SK-N-SH (cell line): ENCODE measurements around the gene GALT.

ENCODE experiments used
- ELF1 ChIP-seq: IDR thresholded peaks from 2 replicates; pipeline ENCODE4 v1.4.0; 2012
- EP300 ChIP-seq, 2 experiments: IDR thresholded peaks; 2 replicates each; pipeline versions ENCODE4 v1.4.0 to v1.6.1; 2012; ENCODE audit warnings: borderline replicate concordance in 1 of 2, low read depth in 1 of 2, low read length in 1 of 2
- FOXJ3 ChIP-seq: sonication (generic); formaldehyde crosslinking; IDR thresholded peaks from 2 replicates; pipeline ENCODE4 v1.5.1; 2020; ENCODE audit warnings: mild to moderate bottlenecking, missing genetic modification reagents
- FOXM1 ChIP-seq: IDR thresholded peaks from 2 replicates; pipeline ENCODE4 v1.4.0; 2012; ENCODE audit warnings: low read depth, mild to moderate bottlenecking
- GABPA ChIP-seq: IDR thresholded peaks from 2 replicates; pipeline ENCODE4 v1.4.0; 2012; ENCODE audit warnings: low read depth, mild to moderate bottlenecking
- JUND ChIP-seq: IDR thresholded peaks from 2 replicates; pipeline ENCODE4 v1.4.0; 2012
- NRF1 ChIP-seq: IDR thresholded peaks from 2 replicates; pipeline ENCODE4 v1.6.1; 2012; ENCODE audit warnings: low read depth, mild to moderate bottlenecking, low read length
- POLR2AphosphoS5 ChIP-seq: IDR thresholded peaks from 2 replicates; pipeline ENCODE4 v1.6.1; 2012; ENCODE audit warnings: low read depth, low read length
- REST ChIP-seq: IDR thresholded peaks from 2 replicates; pipeline ENCODE4 v1.6.1; 2012; ENCODE audit warnings: mild to moderate bottlenecking, low read depth, low read length, moderate library complexity
- SMC3 ChIP-seq: IDR thresholded peaks from 2 replicates; pipeline ENCODE4 v1.6.1; 2012; ENCODE audit warnings: low read depth, low read length, improper control_type of control experiment
- TAF1 ChIP-seq: IDR thresholded peaks from 2 replicates; pipeline ENCODE4 v1.6.1; 2012; ENCODE audit warnings: low read depth, mild to moderate bottlenecking, low read length, moderate library complexity, borderline replicate concordance
- TF ChIP-seq, protein P1 (sequence below): fragments of 200-600 bp; sonication (generic); IDR thresholded peaks from 2 replicates; pipeline ENCODE4 v1.6.1; 2017; ENCODE audit warnings: antibody characterized with exemption, mild to moderate bottlenecking, moderate library complexity

DNA sequence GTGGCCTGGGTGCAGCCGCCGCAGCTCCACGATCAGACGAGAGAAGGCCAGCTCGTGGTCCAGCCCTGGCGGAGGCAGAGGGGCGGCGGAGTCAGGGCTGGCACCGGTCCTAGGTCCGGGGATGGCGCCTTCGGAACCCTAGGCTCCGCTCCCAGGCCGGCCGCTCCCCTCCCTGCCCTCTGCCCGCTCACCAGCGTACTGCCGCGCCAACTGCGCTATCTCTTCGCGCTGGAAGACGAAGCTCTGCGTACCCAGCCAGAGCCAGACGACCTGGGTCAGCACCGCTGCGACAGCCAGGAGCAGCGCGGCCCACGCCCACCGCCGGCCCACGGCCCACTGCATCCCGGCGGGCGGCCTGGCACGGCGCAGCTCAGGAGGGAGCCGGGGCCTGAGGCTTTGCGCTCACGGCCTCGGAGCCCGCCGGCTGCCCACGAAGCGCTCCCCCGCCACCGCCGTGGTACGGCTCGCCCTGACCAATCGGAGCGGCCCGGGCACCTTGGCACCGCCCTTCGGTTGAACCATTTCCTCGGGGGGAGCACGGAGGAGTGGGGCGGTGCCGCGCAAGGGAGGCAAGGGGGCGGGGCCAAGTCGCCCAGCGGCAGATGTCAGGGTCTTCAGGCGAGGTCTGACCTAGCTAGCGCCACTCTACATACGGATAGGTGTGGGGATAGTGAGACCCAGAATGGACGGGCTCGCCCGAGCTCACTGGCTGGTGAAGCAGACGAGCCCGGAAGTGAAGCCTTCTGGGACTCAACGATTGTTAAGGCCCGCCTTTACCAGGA is 8.9 kb upstream of the GALT start, which contains the start of gene SIGMAR1:
- TF ChIP-seq FOXM1 (no peak), JUND (no peak), TAF1 (peak; percentile 70), POLR2AphosphoS5 (peak; percentile 55), REST (no peak), ELF1 (peak; percentile 76), FOXJ3 (CRISPR knock-in tag) (no peak), EP300 (IDR thresholded peaks at IDR 0.05; ENCODE audit: borderline replicate concordance in 1 of 2, low read depth in 1 of 2, low read length in 1 of 2) (no peak; a peak in 1 of 4 replicates), SMC3 (no peak), GABPA (peak; percentile 48; the same call in 1 of the 2 replicates), NRF1 (no peak)
- TF ChIP-seq, protein P1, sequence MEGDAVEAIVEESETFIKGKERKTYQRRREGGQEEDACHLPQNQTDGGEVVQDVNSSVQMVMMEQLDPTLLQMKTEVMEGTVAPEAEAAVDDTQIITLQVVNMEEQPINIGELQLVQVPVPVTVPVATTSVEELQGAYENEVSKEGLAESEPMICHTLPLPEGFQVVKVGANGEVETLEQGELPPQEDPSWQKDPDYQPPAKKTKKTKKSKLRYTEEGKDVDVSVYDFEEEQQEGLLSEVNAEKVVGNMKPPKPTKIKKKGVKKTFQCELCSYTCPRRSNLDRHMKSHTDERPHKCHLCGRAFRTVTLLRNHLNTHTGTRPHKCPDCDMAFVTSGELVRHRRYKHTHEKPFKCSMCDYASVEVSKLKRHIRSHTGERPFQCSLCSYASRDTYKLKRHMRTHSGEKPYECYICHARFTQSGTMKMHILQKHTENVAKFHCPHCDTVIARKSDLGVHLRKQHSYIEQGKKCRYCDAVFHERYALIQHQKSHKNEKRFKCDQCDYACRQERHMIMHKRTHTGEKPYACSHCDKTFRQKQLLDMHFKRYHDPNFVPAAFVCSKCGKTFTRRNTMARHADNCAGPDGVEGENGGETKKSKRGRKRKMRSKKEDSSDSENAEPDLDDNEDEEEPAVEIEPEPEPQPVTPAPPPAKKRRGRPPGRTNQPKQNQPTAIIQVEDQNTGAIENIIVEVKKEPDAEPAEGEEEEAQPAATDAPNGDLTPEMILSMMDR = no peak
